OCI-LY1 (cell line): Measurements from ENCODE around the gene DENND6A.

Source experiments
- CTCF ChIP-seq: fragments of 200-600 bp; sonication (generic), shearing (Covaris generic); IDR thresholded peaks from 2 replicates; pipeline ENCODE4 v1.5.1; 2017; ENCODE audit warnings: mild to moderate bottlenecking, antibody characterized with exemption, low read length, moderate library complexity, mixed read lengths
- EZH2 ChIP-seq: fragments of 200-600 bp; sonication (generic), shearing (Covaris generic); IDR thresholded peaks from 2 replicates; pipeline ENCODE4 v1.8.0; 2017; ENCODE audit warnings: borderline replicate concordance, mixed run types, mild to moderate bottlenecking, antibody characterized with exemption, low read length, moderate library complexity, mixed read lengths

GRCh38 chr3:57694146-57694545, 1.3 kb upstream of the DENND6A start:
- no peak for TF ChIP-seq EZH2
- TF ChIP-seq CTCF: no peak
